GM18858 (cell line): ENCODE measurements around the gene PBX4.
A peak's percentile ranks its signal among the peaks of the same experiment; 100 is the strongest.
"Not testable (repeated sequence)": the region's sequence is repeated elsewhere in the genome, so short reads cannot be mapped to it uniquely, and the experiment has no call there.

Experiments
- ATAC-seq: cut with Tn5 transposase; IDR thresholded peaks from one replicate; pipeline ENCODE4 v1.9.1; 2021; ENCODE audit not compliant: unreplicated experiment

PBX4 gene

GRCh38 chr19:19618219-19619051 lies at the start of gene PBX4:
PBX4 (minus strand) TSS chr19:19618687; CDS start chr19:19618629, 58 bp downstream.
- ATAC-seq, result peak; percentile 86

- ATAC-seq, result not testable (repeated sequence)
Measured at GRCh38 chr19:19665420-19665948, 47.0 kb upstream of the PBX4 start.

- ATAC-seq, result peak; percentile 59
Measured at GRCh38 chr19:19663256-19664120, 45.0 kb upstream of the PBX4 start, which contains the start of gene ATP13A1. ATP13A1 (minus strand) TSS chr19:19663676; CDS start chr19:19663666, 10 bp downstream.

- ATAC-seq, result no peak
Measured at GRCh38 chr19:19662871-19663255, 44.4 kb upstream of the PBX4 start.

GRCh38 chr19:19662344-19662743 lies 43.9 kb upstream of the PBX4 start:
- no peak for ATAC-seq

GRCh38 chr19:19661675-19662251 lies 43.3 kb upstream of the PBX4 start:
- ATAC-seq, result peak; percentile 40

GRCh38 chr19:19661141-19661674 lies 42.7 kb upstream of the PBX4 start:
- ATAC-seq, result no peak

GRCh38 chr19:19659646-19660245 lies 41.3 kb upstream of the PBX4 start:
- no peak for ATAC-seq

GRCh38 chr19:19657397-19657783 lies 38.9 kb upstream of the PBX4 start:
- ATAC-seq, result no peak

GRCh38 chr19:19656451-19657396 lies 38.2 kb upstream of the PBX4 start:
- ATAC-seq, result no peak

- no peak for ATAC-seq
Measured at GRCh38 chr19:19655641-19656343, 37.3 kb upstream of the PBX4 start.

- no peak for ATAC-seq
Measured at GRCh38 chr19:19655051-19655594, 36.6 kb upstream of the PBX4 start.

GRCh38 chr19:19654441-19654840 lies 36.0 kb upstream of the PBX4 start:
- ATAC-seq, result no peak

GRCh38 chr19:19653597-19654147 lies 35.2 kb upstream of the PBX4 start:
- ATAC-seq, result no peak

GRCh38 chr19:19652482-19653295 lies 34.2 kb upstream of the PBX4 start:
- no peak for ATAC-seq

- no peak for ATAC-seq
Measured at GRCh38 chr19:19651076-19651475, 32.6 kb upstream of the PBX4 start.

GRCh38 chr19:19650331-19650730 lies 31.8 kb upstream of the PBX4 start:
- ATAC-seq, result no peak
